GM21526 (cell line): ENCODE measurements around the gene PPM1N.

Source experiments
- ATAC-seq: cut with Tn5 transposase; IDR thresholded peaks from one replicate; pipeline ENCODE4 v1.9.1; 2021; ENCODE audit warnings: moderate library complexity; ENCODE audit not compliant: unreplicated experiment, low FRiP score

The PPM1N gene

DNA sequence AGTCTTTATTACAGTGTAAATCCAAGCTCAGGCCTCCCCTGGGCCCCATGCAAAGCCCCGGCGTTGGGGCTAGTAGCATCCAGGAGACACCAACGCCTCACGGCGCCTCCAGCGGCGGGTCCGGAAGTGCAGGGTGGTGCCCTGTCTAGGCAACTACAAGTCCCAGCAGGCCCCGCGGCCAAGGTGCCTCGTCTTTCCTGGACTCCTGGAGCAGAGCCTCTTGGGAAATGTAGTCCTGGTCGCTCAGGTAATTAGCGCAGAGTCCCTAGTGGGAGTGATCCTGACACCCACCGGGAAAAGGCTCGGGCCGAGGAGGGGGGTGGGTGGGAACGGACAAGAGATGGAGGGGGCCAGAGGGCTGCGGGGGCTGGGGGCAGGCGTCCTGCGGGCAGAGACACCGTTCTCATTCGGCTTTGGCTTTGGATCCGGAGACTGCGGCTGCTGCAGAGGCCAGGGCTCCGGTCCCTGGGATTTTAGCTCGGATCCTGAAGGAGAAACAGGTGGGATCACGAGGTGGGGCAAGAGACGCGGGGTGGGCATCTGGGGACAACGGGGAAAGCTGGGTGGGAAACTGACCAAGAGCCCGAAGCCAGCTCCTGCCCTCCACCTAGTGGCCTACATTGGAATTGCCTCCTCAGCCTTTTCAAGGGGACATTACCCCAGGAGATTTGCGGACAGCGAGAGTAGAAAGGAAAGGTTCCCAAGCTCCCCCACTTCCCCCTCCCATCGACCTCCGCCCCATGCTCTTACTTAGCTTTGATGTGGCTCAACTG is 12.8 kb upstream of the PPM1N start:
- peak; percentile 81 for ATAC-seq

DNA sequence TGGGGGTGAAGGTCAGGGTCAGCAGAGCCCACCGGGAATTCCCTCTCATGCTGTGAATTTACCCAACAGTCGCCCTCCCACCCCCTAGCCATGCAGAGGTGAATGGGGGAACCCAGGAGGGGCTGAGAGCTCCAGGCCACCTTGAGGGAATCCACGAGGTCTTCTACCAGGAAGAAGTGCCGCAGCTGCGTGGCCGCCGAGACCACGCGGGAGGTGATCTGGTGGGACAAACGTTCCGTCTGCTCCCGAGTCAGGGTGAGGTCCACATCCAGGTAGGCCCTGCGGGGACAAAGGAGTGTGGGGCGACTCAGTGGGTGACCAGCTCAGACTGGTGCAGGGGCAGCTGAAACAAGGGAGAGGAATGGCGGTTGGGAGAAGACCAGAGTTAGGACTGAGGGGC is 9.5 kb upstream of the PPM1N start:
- no peak for ATAC-seq

DNA sequence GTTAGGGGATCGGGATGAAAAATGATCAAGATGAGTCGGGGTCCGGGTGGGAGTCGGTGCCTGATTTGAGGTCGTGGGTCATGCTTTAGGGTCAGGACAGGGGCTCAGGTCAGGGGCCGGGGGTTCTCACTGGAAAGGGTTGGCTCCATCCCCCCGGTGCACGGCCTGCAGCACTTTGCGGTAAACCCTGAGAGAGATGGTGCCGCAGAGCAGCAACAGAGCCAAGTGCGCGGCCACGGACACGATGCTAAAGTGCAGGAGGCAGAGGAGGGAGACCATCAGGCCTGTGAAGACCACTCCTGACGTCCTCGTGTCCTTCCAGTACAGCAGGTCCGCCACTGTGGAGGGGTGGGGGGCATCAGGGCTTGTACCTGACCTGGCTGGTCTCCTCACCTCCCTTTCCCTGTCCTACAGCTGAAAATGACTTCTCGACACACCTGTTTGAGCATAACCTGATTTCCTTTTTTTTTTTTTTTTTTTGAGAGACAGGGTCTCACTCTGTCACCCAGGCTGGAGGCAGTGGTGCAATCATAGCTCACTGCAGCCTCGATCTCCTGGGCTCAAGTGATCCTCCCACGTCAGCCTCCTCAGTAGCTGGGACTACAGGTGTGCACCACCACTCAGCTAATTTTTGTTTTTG is 8.9 kb upstream of the PPM1N start:
- ATAC-seq, result no peak

DNA sequence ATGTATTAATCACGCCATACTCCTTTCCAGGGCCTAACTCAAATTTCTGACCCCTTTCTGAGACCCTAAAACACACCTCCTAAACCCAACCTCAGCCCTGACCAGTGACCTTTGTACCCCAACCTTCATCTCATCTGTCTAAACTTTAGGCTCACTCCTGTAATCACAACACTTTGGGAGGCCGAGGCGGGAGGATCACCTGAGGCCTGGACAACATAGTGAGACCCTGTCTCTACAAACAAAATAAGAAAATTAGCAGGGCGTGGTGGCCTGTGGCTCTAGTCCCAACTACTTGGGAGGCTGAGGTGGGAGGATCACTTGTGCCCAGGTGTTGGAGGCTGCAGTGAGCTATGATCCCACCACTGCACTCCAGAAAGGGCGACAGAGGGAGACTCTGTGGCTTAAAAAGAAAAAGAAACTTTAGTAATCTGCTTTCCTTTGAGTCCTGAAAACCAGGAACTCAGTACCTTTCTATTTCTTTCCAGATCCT is 6.1 kb upstream of the PPM1N start:
- no peak for ATAC-seq

DNA sequence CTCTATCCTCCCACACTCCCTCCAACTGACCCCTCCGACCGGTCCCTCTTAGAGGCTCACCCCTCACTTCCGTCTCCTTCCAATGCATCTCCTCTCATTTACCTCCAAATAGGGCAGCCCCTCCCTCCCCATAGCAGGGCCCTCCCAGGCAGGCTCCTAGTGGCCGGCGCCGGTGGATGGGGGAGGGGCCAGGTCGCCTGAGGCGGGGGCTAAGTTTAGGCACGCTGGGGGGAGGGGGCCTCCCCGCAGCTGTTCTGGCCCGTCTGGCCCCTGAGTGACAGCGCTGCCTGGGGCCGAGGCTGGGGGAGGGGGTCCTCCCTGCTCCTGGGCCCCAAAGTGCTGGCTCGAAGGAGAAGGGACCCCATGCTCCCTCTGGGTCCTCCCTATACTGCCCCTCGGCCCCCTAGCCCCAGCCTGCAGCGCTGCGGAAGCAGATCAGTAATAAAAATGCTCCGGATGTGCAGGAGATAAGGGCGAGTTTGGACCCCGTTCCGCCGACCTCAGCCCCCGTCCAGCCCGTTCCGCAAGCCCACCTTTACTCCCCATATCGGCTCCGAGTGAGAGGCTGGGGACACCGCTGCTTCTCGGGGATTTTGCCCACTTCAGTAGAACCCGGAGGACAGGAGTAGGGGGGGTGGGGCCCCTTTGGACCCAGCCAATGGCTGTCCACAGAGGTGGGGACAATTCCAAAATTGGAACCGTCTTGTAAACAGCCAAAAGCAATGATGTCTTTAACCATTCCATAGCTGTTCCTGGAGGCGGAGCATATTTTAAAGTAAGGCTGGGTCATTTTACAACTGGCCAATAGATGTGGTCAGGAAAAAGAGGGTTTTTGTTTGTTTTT is 5.4 kb upstream of the PPM1N start:
- no peak for ATAC-seq

DNA sequence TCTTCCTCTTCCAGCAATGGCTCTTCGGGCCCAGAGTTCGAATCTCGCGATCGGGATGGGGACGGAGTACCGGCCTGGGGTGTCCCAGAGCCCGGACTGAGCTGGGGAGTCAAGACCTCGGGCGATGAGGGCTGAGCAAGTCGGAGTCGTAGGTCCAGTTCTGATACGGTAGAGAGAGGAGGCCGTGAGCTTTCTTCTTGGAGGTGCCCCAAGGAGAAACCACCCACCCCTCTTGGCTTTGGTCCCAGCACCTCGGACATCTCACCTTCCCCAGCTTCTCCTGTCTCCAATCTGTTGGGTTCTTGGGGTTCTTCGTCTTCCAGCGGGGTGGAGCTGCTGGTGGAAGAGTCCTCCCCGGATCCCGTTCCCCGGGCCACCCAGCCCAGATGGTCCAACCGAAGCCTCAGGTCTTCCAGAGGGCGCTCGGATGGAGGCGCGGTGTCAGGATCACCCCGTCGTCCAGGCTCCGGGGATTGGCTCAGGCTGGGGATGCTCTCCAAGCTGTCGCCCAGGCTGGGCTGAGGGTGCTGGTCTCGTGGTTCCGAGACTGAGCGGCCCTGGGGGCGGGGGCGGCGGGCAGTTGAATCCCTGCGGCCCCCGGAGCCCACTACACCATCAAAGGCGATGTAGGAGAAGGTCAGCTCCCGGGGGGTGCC is 3.9 kb upstream of the PPM1N start:
- no peak for ATAC-seq

DNA sequence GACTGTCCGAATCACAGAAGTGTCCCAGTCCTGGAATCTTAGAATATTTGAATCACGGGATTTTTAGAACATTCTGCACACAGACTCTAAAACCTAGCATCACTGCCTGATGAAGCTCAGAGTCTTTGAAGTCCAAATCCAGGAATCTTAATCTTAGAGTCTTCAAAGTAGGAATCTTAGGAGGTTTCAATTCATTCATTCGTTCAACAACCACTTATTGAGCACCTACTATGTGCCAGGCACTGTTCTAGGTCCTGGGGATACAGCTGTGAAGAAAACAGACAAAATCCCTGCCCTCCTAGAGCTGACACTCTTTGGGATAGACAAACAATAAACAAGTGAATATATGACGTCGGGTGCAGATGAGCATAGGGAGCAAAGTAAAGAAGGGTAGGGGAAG is 3.1 kb upstream of the PPM1N start:
- ATAC-seq, result no peak

DNA sequence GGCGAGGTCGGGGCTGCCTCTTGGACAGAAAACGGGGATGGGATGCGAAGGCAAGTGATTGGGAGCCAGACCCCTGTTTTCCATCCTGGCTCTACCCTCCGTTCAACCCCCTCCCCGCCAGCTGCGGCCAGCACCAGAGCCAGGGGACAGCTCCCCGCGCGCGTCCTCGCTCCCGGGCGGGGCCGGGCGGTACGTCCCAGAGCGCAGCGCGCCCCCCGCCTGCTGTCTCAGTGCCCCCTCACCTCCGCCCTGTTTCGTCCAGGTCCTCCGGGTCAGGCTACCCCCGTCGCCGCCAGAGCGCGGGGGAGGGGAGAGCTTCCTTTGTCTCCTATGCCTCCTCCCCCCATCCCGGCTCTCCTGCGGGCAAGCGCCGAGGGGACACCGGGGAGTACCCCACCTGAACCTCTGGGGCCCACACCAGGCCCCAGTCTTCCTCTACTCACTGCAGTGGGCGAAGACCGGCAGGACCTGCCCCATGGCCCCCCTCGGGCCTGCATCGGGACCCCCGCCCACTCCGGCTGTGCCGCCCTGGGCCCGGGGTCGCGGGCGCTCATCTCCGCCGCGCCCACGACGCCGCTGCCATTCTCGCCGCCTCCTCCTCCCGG is 1.8 kb upstream of the PPM1N start:
- no peak for ATAC-seq

DNA sequence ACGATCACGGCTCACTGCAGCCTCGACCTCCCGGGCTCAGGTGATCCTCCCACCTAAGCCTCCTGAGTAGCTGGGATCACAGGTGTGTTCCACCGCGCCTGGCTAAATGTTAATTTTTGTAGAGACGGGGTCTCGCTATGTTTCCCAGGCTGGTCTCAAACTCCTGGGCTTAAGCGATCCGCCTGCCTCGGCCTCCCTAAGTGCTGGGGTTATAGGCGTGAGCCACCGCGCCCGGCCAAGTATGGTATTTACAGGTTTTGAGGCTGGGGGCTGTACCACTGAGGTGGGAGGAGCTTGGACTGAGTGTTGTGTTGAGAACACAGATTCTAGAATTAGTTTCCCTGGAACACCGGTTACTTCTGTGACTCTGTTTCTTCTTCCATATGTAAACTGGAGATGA is 452 bp upstream of the PPM1N start:
- ATAC-seq, result no peak

DNA sequence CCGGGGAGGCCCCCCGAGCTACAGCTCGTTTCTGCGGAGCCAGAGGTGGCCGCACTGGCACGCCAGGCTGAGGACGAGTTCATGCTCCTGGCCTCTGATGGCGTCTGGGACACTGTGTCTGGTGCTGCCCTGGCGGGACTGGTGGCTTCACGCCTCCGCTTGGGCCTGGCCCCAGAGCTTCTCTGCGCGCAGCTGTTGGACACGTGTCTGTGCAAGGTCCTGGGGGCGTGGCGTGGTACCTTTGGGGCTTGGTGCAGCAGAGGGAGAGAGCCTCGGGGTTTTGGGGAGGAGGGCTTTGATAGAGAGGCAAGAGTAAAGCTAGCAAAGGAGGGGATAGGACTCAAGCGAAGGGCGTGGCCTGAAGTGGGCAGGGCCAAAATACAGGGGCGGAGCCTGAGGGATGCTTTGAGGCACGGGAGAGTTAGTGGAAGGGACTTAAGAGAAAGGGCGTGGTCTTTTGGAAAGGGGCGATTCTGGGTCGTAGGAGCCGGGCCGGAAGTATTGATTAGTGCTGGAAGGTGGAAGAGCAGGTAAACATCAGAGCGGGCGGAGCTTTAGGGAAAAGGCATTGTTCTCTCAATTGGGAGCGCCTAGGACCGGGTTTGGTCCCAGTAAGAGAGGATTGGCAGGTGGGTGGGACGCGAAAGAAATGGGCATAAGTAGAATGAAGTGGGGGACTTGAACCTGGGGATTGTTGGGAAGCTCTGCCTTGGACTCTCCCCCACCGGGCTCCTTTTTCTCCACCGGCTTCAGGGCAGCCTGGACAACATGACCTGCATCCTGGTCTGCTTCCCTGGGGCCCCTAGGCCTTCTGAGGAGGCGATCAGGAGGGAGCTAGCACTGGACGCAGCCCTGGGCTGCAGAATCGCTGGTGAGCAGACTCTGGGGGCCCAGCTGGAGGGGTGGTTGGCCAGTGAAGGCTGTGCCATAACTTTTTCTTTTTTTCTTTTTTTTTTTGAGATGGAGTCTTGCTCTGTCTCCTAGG is 1.2 kb downstream of the PPM1N start:
- ATAC-seq, result no peak

DNA sequence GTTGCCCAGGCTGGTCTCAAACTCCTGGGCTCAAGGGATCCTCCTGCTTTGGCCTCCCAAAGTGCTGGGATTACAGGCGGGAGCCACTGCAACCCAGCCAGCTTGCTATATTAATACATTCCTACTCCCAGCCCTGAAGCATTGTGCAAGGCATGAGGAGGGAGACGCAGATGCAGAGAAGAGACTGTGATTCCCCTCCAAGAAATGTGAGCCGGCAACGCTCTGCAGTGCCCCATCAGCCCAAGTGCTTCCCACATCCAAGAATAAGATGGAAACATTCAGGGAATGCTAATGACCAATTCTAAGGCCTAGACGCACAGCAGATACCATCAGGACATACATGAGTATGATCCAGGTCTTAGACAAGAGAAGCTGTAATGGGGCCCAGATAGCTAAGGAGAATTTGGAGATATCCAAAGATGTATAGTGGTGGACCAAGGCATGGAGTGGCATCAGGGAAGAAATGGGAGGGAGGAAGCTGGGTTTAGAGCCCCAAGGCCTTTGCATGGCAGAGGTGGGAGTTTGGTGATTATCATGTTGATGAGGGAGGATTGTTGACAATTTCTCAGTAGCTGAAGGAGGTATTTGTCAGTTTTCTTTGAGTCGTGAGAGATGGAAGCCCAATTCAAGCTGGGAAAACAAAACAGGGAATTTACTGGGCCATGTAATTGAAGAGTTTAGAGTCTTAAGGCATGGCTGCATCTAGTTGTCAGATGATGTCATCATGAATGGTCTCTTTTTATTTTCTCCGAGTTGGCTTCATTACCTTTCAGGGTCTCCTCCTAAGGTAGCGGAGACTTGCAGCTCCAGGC is 2.9 kb downstream of the PPM1N start:
- no peak for ATAC-seq

DNA sequence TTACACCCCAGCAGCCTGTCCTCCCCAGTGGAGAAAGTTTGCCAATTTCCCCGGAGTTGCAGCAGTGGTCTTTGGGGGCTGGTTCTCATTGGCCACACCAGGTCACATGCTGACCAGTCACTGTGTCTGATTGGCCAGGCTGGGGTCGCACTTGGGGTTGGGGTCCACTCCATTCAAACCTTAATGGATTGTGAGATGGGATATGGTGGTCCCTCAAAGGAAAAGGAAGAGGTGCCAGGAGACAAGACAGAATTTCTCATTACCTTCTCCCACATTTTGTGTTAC is 3.4 kb downstream of the PPM1N start:
- ATAC-seq, result no peak

DNA sequence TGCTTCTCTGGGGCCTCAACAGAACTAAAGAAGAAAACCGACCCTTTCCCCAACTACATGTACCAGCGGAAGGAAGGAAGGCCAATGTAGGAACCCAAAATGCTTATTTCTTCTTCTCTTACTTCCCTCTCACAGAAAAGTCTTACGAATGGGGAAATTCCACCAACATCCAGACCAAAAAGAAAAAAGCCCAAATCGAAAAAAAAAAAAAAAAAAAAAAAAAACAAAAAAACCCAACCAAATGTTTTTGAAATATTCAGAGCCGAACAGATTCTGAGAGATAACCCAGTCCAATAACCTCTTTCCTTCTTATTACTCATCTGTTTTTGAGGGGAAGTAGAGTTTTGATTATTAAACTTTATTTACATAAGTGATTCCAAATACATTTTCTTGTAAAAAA is 3.9 kb downstream of the PPM1N start:
- ATAC-seq, result no peak

DNA sequence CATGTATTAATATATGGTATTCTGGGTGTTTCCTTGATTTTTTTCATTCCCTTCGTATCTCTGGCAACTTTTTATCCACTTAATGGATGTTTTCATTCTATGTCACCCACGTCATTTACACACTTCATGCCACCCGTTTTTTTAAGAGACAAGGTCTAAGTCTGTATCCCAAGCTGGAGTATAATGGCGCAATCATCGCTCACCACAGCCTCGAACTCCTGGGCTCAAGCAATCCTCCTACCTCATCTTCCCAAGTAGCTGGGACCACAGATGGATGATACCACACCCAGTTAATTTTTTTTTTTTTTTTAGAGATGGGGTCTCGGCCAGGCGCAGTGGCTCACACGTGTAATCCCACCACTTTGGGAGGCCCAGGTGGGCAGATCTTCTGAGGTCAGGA is 5.7 kb downstream of the PPM1N start:
- no peak for ATAC-seq

DNA sequence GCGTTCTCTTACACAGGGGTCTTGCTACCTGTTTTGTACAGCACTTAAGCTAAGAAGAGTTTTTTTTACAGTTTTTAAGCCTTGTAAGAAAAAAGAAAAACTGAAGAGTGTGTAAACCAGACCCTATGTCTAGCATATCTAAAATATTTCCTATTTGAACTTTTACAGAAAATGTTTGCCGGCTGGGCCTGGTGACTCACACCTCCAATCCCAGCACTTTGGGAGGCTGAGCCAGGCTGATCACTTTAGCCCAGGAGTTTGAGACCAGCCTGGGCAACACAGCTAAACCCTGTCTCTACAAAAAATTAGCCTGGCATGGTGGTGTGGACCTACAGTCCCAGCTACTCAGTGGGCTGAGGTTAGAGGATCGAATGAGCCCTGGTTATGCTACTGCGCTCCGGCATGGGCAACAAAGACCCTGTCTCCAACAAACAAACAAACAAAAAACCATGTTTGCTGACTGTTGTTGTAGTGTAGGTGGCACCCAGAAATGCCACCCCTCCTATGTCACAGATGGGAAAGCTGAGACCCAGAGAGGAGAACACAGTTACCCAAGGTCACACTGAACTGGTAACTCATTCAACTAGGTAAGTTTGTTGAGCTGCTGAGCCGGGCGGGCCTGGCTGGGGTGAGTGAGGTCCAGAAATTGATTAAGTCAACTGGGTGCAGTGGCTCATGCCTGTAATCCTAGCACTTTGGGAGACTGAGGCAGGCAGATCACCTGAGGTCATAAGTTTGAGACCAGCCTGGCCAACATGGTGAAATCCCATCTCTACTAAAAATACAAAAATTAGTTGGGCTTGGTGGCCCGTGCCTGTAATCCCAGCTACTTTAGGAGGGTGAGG is 7.1 kb downstream of the PPM1N start:
- ATAC-seq, result no peak

DNA sequence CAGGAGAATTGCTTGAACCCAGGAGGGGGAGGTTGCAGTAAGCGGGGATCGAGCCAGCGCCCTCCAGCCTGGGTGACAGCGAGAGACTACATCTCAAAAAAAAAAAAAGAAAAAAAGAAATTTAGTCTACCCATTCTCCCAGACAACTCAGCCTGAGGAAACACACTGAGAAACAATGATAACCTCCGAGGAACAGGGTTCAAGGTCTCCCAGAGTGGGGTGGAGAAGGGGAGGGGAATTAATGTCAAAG is 7.7 kb downstream of the PPM1N start:
- ATAC-seq, result no peak

DNA sequence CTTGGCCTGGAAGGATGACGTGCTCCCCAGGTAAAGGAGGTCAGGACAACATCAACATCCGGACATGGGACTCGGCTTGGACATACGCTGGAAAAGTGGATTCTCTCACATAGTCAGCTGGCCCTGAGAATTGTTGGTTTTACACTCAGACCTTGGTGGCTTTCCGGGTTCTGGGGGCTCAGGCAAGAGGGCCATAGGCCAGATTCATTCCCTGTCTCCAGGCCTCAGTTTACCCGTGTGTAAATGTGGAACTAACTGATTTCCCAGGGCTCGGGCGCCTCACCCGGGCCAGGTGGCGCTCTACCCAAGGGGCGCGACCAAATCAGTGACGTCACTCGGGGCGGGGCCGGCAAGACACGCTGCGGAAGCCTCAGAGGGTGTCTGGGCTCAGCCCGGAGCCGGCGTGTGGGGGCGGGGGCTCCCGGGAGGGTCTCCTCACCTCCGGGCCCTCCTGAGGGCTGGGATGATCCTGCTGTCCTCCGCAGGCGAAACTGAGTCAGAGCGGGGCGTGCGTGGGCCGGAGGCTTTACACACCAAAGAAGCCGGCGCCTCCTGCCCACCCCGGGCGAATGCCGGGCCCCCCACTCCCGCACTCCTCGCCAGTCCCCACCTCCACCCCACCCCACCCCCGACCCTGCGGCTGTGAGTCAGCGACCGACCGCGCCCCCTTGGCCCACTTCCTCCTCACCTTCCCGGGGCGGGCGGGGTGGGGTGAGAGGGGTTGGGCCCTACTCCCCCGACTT is 8.2 kb downstream of the PPM1N start:
- peak; percentile 54 for ATAC-seq
